GM19468 (cell line): Measurements from ENCODE around the gene PCDHGA2.
"Not testable (repeated sequence)": the region's sequence is repeated elsewhere in the genome, so short reads cannot be mapped to it uniquely, and the experiment has no call there.

Experiments
- ATAC-seq: cut with Tn5 transposase; IDR thresholded peaks from one replicate; pipeline ENCODE4 v1.9.1; 2021; ENCODE audit warnings: mild to moderate bottlenecking, moderate library complexity, moderate number of reproducible peaks; ENCODE audit not compliant: unreplicated experiment; ENCODE audit errors: extremely low read depth

PCDHGA2 gene

DNA sequence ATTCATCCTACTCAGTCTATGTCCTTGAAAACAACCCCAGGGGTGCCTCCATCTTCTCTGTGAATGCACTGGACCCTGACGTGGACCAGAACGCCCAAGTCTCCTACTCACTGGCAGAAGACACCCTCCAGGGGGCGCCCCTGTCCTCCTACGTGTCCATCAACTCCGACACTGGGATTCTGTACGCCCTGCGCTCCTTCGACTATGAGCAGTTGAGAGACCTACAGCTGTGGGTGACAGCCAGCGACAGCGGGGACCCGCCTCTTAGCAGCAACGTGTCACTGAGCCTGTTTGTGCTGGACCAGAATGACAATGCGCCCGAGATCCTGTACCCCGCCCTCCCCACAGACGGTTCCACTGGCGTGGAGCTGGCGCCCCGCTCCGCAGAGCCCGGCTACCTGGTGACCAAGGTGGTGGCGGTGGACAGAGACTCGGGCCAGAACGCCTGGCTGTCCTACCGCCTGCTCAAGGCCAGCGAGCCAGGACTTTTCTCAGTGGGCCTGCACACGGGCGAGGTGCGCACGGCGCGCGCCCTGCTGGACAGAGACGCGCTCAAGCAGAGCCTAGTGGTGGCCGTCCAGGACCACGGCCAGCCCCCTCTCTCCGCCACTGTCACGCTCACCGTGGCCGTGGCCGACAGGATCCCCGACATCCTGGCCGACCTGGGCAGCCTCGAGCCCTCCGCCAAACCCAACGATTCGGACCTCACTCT is 37.0 kb downstream of the PCDHGA2 start:
- not testable (repeated sequence) for ATAC-seq

DNA sequence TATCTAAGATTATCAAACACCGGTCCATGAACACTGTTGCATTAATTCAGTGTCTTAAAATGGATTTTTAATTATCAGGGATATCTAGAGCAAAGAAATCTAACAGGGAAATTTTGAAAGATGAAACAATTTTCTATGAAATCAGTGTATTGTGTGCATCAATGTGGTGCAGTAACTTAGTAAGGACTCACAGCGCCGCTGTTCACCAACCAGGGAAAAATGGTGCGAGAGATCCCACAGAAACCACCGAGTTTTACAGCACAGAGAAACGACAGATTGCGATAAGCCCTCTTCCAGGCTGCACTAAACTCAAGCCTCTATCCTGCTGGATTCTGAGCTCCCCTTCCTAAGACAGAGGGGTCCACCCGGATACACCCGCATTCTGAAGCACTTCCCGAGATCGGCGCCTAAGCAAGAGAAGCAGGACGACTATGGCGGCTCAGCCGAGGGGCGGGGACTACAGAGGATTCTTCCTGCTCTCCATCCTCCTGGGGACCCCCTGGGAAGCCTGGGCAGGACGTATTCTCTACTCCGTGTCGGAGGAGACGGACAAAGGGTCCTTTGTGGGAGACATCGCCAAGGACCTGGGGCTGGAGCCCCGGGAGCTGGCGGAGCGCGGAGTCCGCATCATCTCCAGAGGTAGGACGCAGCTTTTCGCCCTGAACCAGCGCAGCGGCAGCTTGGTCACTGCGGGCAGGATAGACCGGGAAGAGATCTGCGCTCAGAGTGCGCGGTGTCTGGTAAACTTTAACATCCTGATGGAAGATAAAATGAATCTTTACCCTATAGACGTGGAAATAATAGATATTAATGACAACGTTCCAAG is 44.1 kb downstream of the PCDHGA2 start, which contains the start of gene PCDHGA7:
TSS of gene PCDHGA7 (plus strand) at position 274 of the 826 bp plus-strand sequence. CDS start at position 432, 158 bp downstream.
- ATAC-seq: no peak

DNA sequence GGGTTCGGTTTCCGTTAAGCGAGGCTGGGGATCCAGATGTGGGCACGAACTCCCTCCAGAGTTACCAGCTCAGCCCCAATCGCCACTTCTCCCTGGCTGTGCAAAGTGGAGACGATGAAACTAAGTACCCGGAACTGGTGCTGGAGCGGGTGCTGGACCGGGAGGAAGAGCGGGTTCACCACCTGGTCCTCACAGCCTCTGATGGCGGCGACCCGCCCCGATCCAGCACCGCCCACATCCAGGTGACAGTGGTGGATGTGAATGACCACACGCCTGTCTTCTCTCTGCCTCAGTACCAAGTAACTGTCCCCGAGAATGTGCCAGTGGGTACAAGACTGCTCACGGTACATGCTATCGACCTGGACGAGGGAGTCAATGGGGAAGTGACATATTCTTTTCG is 44.8 kb downstream of the PCDHGA2 start:
- ATAC-seq: no peak

DNA sequence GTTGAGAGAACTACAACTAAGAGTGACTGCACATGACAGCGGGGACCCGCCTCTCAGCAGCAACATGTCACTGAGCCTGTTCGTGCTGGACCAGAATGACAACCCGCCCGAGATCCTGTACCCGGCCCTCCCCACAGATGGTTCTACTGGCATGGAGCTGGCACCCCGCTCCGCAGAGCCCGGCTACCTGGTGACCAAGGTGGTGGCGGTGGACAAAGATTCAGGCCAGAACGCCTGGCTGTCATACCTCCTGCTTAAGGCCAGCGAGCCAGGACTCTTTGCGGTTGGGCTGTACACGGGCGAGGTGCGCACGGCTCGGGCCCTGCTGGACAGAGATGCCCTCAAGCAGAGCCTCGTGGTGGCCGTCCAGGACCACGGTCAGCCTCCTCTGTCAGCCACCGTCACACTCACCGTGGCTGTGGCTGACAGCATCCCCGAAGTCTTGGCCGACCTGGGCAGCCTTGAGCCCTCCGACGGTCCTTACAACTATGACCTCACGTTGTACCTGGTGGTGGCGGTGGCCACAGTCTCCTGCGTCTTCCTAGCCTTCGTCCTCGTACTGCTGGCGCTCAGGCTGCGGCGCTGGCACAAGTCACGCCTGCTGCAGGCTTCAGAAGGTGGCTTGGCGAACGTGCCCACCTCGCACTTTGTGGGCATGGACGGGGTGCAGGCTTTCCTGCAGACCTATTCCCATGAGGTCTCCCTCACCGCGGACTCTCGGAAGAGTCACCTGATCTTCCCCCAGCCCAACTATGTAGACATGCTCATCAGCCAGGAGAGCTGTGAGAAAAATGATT is 46.1 kb downstream of the PCDHGA2 start:
- ATAC-seq: no peak

DNA sequence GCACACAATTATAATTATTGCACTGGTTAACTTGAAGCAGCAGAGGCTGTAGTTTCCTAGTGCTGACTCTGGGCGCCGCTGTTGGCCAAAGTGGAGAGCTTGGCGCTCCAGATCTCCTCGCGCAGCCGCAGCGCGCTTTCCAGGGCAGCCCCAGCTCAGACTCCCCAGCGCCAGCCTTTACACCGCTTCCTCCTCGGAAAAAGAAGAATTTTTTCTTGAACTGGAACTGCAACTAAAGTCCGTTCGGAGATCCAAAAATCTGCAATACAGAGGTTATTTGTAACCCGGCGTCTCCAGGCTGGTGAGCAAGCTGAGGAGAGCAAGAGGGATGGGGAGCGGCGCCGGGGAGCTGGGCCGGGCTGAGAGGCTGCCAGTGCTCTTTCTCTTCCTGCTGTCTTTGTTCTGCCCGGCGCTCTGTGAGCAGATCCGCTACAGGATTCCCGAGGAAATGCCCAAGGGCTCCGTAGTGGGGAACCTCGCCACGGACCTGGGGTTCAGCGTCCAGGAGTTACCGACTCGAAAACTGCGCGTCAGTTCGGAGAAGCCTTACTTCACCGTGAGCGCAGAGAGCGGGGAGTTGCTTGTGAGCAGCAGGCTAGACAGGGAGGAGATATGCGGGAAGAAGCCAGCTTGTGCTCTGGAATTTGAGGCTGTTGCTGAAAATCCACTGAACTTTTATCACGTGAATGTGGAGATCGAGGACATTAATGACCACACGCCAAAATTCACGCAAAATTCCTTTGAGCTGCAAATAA is 49.2 kb downstream of the PCDHGA2 start, which contains the start of gene PCDHGB4:
TSS of gene PCDHGB4 (plus strand) at position 142 of the 755 bp plus-strand sequence. CDS start at position 329, 187 bp downstream.
- ATAC-seq: peak; percentile 76

DNA sequence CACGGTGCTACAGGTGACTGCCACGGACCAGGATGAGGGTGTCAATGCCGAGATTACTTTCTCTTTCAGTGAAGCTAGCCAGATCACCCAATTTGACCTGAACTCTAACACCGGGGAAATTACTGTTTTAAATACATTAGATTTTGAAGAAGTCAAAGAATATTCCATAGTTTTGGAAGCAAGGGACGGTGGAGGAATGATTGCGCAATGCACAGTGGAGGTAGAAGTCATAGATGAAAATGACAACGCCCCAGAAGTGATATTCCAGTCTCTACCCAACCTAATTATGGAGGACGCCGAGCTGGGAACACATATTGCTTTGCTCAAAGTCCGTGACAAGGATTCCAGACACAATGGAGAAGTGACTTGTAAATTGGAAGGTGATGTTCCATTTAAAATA is 50.1 kb downstream of the PCDHGA2 start:
- no peak for ATAC-seq

DNA sequence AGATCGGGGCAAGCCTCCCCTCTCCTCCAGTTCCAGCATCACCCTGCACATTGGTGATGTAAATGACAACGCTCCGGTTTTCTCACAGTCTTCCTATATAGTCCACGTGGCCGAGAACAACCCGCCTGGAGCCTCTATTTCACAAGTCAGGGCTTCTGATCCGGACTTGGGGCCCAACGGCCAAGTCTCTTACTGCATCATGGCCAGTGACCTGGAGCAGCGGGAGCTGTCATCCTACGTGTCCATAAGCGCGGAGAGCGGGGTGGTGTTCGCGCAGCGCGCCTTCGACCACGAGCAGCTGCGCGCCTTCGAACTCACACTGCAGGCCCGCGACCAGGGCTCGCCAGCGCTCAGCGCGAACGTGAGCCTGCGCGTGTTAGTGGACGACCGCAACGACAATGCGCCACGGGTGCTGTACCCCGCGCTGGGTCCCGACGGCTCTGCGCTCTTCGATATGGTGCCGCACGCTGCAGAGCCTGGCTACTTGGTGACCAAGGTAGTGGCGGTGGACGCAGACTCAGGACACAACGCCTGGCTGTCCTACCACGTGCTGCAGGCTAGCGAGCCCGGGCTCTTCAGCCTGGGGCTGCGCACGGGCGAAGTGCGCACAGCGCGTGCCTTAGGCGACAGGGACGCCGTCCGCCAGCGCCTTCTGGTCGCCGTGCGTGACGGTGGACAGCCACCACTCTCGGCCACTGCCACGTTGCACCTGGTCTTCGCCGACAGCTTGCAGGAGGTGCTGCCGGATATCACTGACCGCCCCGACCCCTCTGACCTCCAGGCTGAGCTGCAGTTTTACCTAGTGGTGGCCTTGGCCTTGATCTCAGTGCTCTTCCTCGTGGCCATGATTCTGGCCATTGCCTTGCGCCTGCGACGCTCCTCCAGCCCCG is 50.8 kb downstream of the PCDHGA2 start:
- no peak for ATAC-seq

DNA sequence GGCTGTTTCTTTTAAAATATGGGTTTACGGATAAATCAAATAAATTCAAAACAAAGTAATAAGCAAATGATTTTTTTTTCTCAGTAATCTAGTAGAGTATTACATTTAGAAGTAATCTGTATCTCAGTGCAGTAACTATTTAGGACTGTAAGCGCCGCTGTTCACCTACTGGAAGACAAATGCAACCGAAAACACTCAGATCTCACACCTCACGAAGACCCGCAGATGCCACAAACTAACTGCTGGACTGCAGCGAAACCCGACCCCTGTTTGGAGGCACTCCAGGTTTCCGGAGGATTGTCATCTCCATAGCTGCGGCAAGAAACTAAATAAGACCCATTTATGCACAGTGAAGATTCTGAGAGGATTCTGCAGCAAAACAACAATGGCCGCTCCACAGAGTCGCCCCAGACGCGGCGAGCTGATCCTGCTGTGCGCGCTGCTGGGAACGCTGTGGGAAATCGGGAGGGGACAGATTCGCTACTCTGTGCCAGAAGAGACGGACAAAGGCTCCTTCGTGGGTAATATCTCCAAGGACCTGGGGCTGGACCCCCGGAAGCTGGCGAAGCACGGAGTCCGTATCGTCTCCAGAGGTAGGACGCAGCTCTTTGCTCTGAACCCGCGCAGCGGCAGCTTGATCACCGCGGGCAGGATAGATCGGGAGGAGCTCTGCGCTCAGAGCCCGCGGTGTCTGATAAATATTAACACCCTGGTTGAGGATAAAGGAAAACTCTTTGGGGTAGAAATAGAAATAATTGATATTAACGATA is 54.1 kb downstream of the PCDHGA2 start, which contains the start of gene PCDHGA8:
TSS of gene PCDHGA8 (plus strand) at position 205 of the 770 bp plus-strand sequence. CDS start at position 386, 181 bp downstream.
- ATAC-seq: no peak
